IMR-90 (cell line): ENCODE measurements around the gene ACOXL. TPM values are rescaled to one million over a fixed set of nuclear protein-coding genes. Genes with fewer than 3 reads are reported as not detected.

Source experiments
- ATAC-seq: fragments of 200-7000 bp; cut with Tn5 transposase; 2 replicates; pipeline ENCODE4 v1.9.1; 2020; ENCODE audit warnings: low read depth, mild to moderate bottlenecking, moderate library complexity
- BruUV-seq: library from RNA; stranded (reverse); fragments of 400-500 nt; replicated peaks from 2 replicates; lab custom pipeline; 2021; lab: Mats Ljungman, UMichigan
- CTCF ChIA-PET: fragments of 300-600 bp; formaldehyde crosslinking; extraction: SDS; loops from one replicate; lab custom pipeline; 2021; ENCODE audit warnings: antibody characterized with exemption; lab: Yijun Ruan, JAX
- POLR2A ChIA-PET: fragments of 300-600 bp; sonication (Branson Sonifier 250); formaldehyde crosslinking; loops from one replicate; lab custom pipeline; 2022; ENCODE audit warnings: antibody characterized with exemption; ENCODE audit not compliant: unreplicated experiment; lab: Charles Lee
- DNase-seq: peaks from one replicate; pipeline ENCODE4 v3.0.0; 2013
- H2AFZ ChIP-seq: replicated peaks from 2 replicates; pipeline ENCODE3; 2013; ENCODE audit warnings: low read length, mild to moderate bottlenecking; ENCODE audit not compliant: poor library complexity
- H2AK5ac ChIP-seq: 2 replicates; pipeline ENCODE4 v1.6.1; 2013; ENCODE audit warnings: low read depth, low read length, inconsistent platforms
- H2AK9ac ChIP-seq: replicated peaks from 2 replicates; pipeline ENCODE3; 2013; ENCODE audit warnings: mild to moderate bottlenecking, low read depth, low read length, moderate library complexity; ENCODE audit not compliant: poor library complexity
- H2BK120ac ChIP-seq: 2 replicates; pipeline ENCODE4 v1.6.1; 2013; ENCODE audit warnings: low read depth, low read length, inconsistent platforms
- H2BK15ac ChIP-seq: 3 replicates; pipeline ENCODE4 v1.6.1; 2013; ENCODE audit warnings: low read depth, low read length, inconsistent platforms
- H2BK20ac ChIP-seq: 2 replicates; pipeline ENCODE4 v1.6.1; 2013; ENCODE audit warnings: low read depth, mild to moderate bottlenecking, inconsistent platforms, low read length, moderate library complexity
- H2BK5ac ChIP-seq: 2 replicates; pipeline ENCODE4 v1.6.1; 2013; ENCODE audit warnings: mild to moderate bottlenecking, low read depth, low read length, inconsistent platforms; ENCODE audit not compliant: poor library complexity, severe bottlenecking
- H3K14ac ChIP-seq: replicated peaks from 2 replicates; pipeline ENCODE4 v1.6.1; 2013; ENCODE audit warnings: low read depth, low read length, inconsistent platforms
- H3K18ac ChIP-seq: 2 replicates; pipeline ENCODE4 v1.6.1; 2013; ENCODE audit warnings: low read depth, low read length, control low read depth
- H3K23ac ChIP-seq: 2 replicates; pipeline ENCODE4 v1.6.1; 2013; ENCODE audit warnings: low read depth, low read length, inconsistent platforms
- H3K27ac ChIP-seq: 2 replicates; pipeline ENCODE4 v1.5.1; 2013; ENCODE audit warnings: mild to moderate bottlenecking, control low read depth, low read length; ENCODE audit not compliant: insufficient read depth
- H3K27me3 ChIP-seq: 2 replicates; pipeline ENCODE4 v1.6.1; 2013; ENCODE audit warnings: low read length; ENCODE audit not compliant: control insufficient read depth, insufficient read depth
- H3K36me3 ChIP-seq: 2 replicates; pipeline ENCODE4 v1.6.1; 2013; ENCODE audit warnings: low read length, mixed read lengths; ENCODE audit not compliant: control insufficient read depth, insufficient read depth
- H3K4ac ChIP-seq: 2 replicates; pipeline ENCODE4 v1.6.1; 2013; ENCODE audit warnings: low read depth, low read length, inconsistent platforms
- H3K4me1 ChIP-seq: 2 replicates; pipeline ENCODE4 v1.6.1; 2013; ENCODE audit warnings: low read length, mixed read lengths; ENCODE audit not compliant: control insufficient read depth, insufficient read depth
- H3K4me2 ChIP-seq: 2 replicates; pipeline ENCODE4 v1.6.1; 2013; ENCODE audit warnings: low read depth, mild to moderate bottlenecking, control low read depth, low read length, moderate library complexity
- H3K4me3 ChIP-seq: 2 replicates; pipeline ENCODE4 v1.5.1; 2013; ENCODE audit warnings: low read depth, mild to moderate bottlenecking, control low read depth, low read length, moderate library complexity; ENCODE audit not compliant: insufficient read depth
- H3K56ac ChIP-seq: 2 replicates; pipeline ENCODE4 v1.6.1; 2013; ENCODE audit warnings: low read length, inconsistent platforms; ENCODE audit not compliant: insufficient read depth; ENCODE audit errors: extremely low read depth
- H3K79me1 ChIP-seq, 2 experiments: 2 replicates each; pipeline ENCODE4 v1.6.1; 2013; ENCODE audit warnings: low read length in 2 of 2, inconsistent platforms in 1 of 2, low read depth in 1 of 2
- H3K9ac ChIP-seq: 2 replicates; pipeline ENCODE4 v1.6.1; 2013; ENCODE audit warnings: low read depth, low read length, control low read depth
- H3K9me1 ChIP-seq: 2 replicates; pipeline ENCODE4 v1.6.1; 2013; ENCODE audit warnings: low read length, inconsistent platforms; ENCODE audit not compliant: insufficient read depth
- H3K9me3 ChIP-seq: 2 replicates; pipeline ENCODE4 v1.6.1; 2013; ENCODE audit warnings: low read length; ENCODE audit not compliant: control insufficient read depth, insufficient read depth
- H4K20me1 ChIP-seq: 2 replicates; pipeline ENCODE4 v1.6.1; 2013; ENCODE audit warnings: low read length, inconsistent platforms; ENCODE audit not compliant: insufficient read depth
- H4K5ac ChIP-seq: 2 replicates; pipeline ENCODE4 v1.6.1; 2013; ENCODE audit warnings: mild to moderate bottlenecking, low read depth, low read length, control low read depth
- H4K8ac ChIP-seq, 2 experiments: 2 replicates each; pipeline ENCODE4 v1.6.1; 2013; ENCODE audit warnings: low read depth in 2 of 2, low read length in 2 of 2, control low read depth in 1 of 2, inconsistent platforms in 1 of 2
- H4K91ac ChIP-seq: 2 replicates; pipeline ENCODE4 v1.6.1; 2013; ENCODE audit warnings: low read depth, low read length, inconsistent platforms; ENCODE audit not compliant: insufficient read depth
- BHLHE40 ChIP-seq: fragments of 150-350 bp; IDR thresholded peaks from 2 replicates; pipeline ENCODE4 v1.6.1; 2016; ENCODE audit warnings: mild to moderate bottlenecking, low read depth, low read length
- CHD1 ChIP-seq: IDR thresholded peaks from 2 replicates; pipeline ENCODE4 v1.6.1; 2012; ENCODE audit warnings: low read depth, low read length, improper control_type of control experiment
- CTCF ChIP-seq: conservative IDR thresholded peaks from 2 replicates; pipeline ENCODE4 v1.5.1; 2012; ENCODE audit warnings: mild to moderate bottlenecking, low read depth, low read length, improper control_type of control experiment
- FOS ChIP-seq: fragments of 150-350 bp; IDR thresholded peaks from 2 replicates; pipeline ENCODE4 v1.6.1; 2016; ENCODE audit warnings: low read depth, low read length
- MAZ ChIP-seq: IDR thresholded peaks from 2 replicates; pipeline ENCODE4 v1.6.1; 2012; ENCODE audit warnings: low read depth, mild to moderate bottlenecking, low read length, improper control_type of control experiment, moderate library complexity, borderline replicate concordance
- NFE2L2 ChIP-seq: fragments of 150-350 bp; IDR thresholded peaks from 2 replicates; pipeline ENCODE4 v1.6.1; 2016; ENCODE audit warnings: low read depth, mild to moderate bottlenecking, low read length
- RCOR1 ChIP-seq: IDR thresholded peaks from 2 replicates; pipeline ENCODE4 v1.6.1; 2012; ENCODE audit warnings: mild to moderate bottlenecking, low read length, improper control_type of control experiment; ENCODE audit not compliant: insufficient replicate concordance
- RFX5 ChIP-seq: IDR thresholded peaks from 2 replicates; pipeline ENCODE4 v1.8.0; 2012; ENCODE audit warnings: low read depth, mild to moderate bottlenecking, low read length, moderate library complexity
- SMC3 ChIP-seq: fragments of 150-350 bp; IDR thresholded peaks from 2 replicates; pipeline ENCODE4 v1.6.1; 2016; ENCODE audit warnings: low read depth, mild to moderate bottlenecking, antibody characterized with exemption, low read length, moderate library complexity
- USF2 ChIP-seq: fragments of 150-350 bp; IDR thresholded peaks from 2 replicates; pipeline ENCODE4 v1.6.1; 2017; ENCODE audit warnings: mild to moderate bottlenecking, antibody characterized with exemption, low read length, low read depth
- WGBS, 2 experiments: methylation state at CpG; one replicate each; pipeline versions ENCODE4 v1.1.5 to v1.1.7; 2013; ENCODE audit warnings: missing lambda C conversion rate in 2 of 2; ENCODE audit not compliant: insufficient read length in 1 of 2; ENCODE audit errors: extremely low coverage in 2 of 2; 5-methylcytosine and 5-hydroxymethylcytosine counted together
- dilution Hi-C: fragments of 300-500 bp; cut with HindIII; formaldehyde crosslinking; loops from one replicate; pipeline ENCODE4 v1.14.3; 2018; ENCODE audit warnings: low sequenced_read_pairs; ENCODE audit not compliant: unreplicated experiment
- in situ Hi-C: fragments of 300-500 bp; cut with MboI; formaldehyde crosslinking; loops from 3 replicates; pipeline ENCODE4 v1.14.3; 2019; ENCODE audit warnings: low sequenced_read_pairs, inconsistent platforms, mixed read lengths
- intact Hi-C: fragments of 100-400 bp; cut with micrococcal nuclease; formaldehyde crosslinking; loops from 2 replicates; pipeline ENCODE4 v1.10.0; 2022
- polyA plus RNA-seq, 3 experiments: library from polyadenylated mRNA; depleted of rRNA; stranded (reverse); fragments of >200 nt; gene quantifications; 2 replicates each; pipeline ENCODE4 v1.2.3, GENCODE V29; 2012; ENCODE audit warnings: low replicate concordance in 1 of 3
- total RNA-seq: library from RNA; depleted of rRNA; stranded (reverse); fragments of >200 nt; gene quantifications from 2 replicates; pipeline ENCODE4 v1.2.3, GENCODE V29; 2012
- TF ChIP-seq, protein P1 (sequence below): fragments of 150-350 bp; IDR thresholded peaks from 2 replicates; pipeline ENCODE4 v1.6.1; 2016; ENCODE audit warnings: low read depth, mild to moderate bottlenecking, low read length, moderate library complexity, borderline replicate concordance

The ACOXL gene
- total and polyA plus RNA-seq, 2 of the 4 experiments (the other 2 are of a cell fraction) = not detected

DNA sequence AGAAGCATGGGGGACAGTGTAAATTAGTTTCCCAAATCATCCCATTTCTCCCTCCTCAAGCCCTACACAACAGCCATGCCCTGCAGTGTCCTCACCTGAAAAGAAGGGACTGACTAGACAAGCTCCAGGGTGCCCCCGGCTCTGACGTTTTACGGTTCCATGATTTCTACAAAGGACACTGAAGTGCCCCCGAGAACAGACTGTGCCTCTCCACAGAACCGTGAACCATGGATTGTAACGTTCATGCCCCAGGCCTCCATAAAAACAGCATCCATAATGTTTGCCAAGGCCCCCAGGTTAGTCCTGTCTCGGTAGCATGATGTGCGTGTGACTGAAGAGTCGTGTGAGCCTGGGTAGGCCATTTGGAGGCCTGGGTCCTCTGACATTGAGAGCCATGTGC lies 7.0 kb upstream of the ACOXL start:
- Histone ChIP-seq H3K14ac (no peak overlapping the region), H2AFZ (no peak overlapping the region), H3K4me1 (no peaks in the 10 kb centered on the region), H2BK20ac (no peak overlapping the region), H3K9me3 (no peaks in the 10 kb centered on the region), H2BK5ac (no peak overlapping the region), H3K9ac (no peak overlapping the region), H3K56ac (no peak overlapping the region), H4K5ac (no peak overlapping the region), H4K20me1 (no peaks in the 10 kb centered on the region), H2BK120ac (no peak overlapping the region), H3K27ac (no peak overlapping the region), H3K36me3 (no peaks in the 10 kb centered on the region), H4K8ac (no peak overlapping the region), H3K18ac (no peak overlapping the region), H3K9me1 (no peaks in the 10 kb centered on the region), H3K4ac (no peak overlapping the region), H2BK15ac (no peak overlapping the region), H3K79me1 (no peaks in the 10 kb centered on the region), H2AK5ac (no peak overlapping the region), H2AK9ac (no peak overlapping the region), H3K4me3 (no peak overlapping the region), H3K27me3 (peaks cover 42% of the 10 kb centered on the region), H4K91ac (no peak overlapping the region), H3K23ac (no peak overlapping the region), H3K4me2 (no peak overlapping the region)
- 87% methylated on average over 3 of the region's 9 CpGs; no CpG with 5 or more reads in 1 of the 2 experiments for WGBS, 2 experiments
- BruUV-seq = no TSS peak
- TF ChIP-seq SMC3 (no peak), FOS (no peak), RFX5 (no peak), CTCF (no peak), RCOR1 (no peak), NFE2L2 (no peak), MAZ (no peak), CHD1 (no peak), USF2 (no peak), BHLHE40 (no peak)
- TF ChIP-seq, protein P1, sequence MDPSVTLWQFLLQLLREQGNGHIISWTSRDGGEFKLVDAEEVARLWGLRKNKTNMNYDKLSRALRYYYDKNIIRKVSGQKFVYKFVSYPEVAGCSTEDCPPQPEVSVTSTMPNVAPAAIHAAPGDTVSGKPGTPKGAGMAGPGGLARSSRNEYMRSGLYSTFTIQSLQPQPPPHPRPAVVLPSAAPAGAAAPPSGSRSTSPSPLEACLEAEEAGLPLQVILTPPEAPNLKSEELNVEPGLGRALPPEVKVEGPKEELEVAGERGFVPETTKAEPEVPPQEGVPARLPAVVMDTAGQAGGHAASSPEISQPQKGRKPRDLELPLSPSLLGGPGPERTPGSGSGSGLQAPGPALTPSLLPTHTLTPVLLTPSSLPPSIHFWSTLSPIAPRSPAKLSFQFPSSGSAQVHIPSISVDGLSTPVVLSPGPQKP = no peak
- intact Hi-C loops (no loop called here), in situ Hi-C loops (no loop called here), dilution Hi-C loops (no loop called here)
- DNase-seq (no peak), ATAC-seq (no peak)
- CTCF ChIA-PET = no interaction called here
- POLR2A ChIA-PET = no interaction called here
